ENCODE data around the gene GFRA1. TPM values are rescaled to one million over a fixed set of nuclear protein-coding genes. Genes with fewer than 3 reads are reported as not detected.

GFRA1 gene, protein sequence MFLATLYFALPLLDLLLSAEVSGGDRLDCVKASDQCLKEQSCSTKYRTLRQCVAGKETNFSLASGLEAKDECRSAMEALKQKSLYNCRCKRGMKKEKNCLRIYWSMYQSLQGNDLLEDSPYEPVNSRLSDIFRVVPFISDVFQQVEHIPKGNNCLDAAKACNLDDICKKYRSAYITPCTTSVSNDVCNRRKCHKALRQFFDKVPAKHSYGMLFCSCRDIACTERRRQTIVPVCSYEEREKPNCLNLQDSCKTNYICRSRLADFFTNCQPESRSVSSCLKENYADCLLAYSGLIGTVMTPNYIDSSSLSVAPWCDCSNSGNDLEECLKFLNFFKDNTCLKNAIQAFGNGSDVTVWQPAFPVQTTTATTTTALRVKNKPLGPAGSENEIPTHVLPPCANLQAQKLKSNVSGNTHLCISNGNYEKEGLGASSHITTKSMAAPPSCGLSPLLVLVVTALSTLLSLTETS
- total RNA-seq (2014; rRNA removed; shearing (Covaris generic)) (not detected in 2 replicates), total RNA-seq (2022) (not detected in 2 replicates), Bru-seq, nascent RNA (not detected), BruChase-seq, experiment 1, labeled RNA remaining after a 6-hour chase (not detected), BruChase-seq, experiment 2, labeled RNA remaining after a 2-hour chase (not detected)
- long read RNA-seq, result 0 reads

DNA sequence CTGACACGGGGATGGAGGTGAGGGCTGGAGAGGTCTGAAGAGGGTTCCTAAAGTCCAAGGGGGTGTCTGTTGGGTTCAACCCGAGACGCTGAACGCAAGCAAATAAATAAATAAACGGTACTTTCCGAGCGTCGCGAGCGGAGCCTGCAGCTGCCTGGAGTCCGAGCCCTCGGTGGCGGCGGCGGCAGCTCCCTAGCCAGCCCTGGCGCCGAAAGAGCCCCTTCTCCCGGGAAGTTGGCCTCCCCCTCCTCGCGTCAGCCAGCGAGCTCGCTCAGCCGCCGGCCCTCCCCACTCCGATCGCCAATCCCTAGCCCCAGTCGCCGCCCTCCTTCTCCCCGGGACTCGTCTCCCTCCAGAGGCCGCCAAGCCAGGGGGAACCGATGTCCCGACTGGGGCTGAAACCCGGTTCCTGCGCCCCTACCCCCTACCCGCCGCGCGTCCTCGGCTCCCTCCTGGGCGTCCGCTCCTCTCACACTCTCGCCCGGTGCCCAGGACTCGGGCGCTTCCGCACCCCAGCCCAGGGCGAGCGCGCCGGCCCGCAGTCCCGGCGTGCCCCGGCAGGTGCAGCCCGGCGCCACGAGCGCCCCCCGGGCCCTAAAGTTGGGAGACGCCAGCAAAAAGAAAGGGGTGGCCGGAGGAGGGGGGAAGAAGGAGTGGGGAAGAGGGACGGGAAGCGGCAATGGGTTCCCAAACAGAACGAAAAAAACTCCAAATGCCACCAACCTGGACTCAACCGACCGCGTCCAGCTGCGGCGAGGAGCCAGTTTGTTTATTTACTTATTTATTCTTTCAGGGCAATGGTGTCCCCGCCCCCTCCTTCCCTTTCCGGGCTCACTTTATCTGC, at the start of gene GFRA1:
Gene GFRA1 (minus strand): TSS at position 767 of the 844 bp plus-strand sequence. CDS start 1,177 bp downstream, outside the sequence.
- Histone ChIP-seq H3K36me3 (ENCODE audit: insufficient read depth, low read length) (no peaks in the 10 kb centered on the region), H3K9me3 (ENCODE audit: low read length) (no peaks in the 10 kb centered on the region), H3K79me2 (ENCODE audit: insufficient read depth, low read depth, low read length) (no peaks in the 10 kb centered on the region), H3K4me3 (ENCODE audit: low read depth, low read length, poor library complexity, severe bottlenecking) (no peak within 1 kb of the TSS), H3K4me2 (ENCODE audit: low read length) (no peak within 1 kb of the TSS), H3K9me2 (ENCODE audit: insufficient read depth, low read length) (no peaks in the 10 kb centered on the region), H3K4me1 (ENCODE audit: insufficient read depth, low read length, poor library complexity, severe bottlenecking) (no peaks in the 10 kb centered on the region), H3K27ac (ENCODE audit: low read depth, low read length, poor library complexity, severe bottlenecking) (no peak within 1 kb of the TSS), H4K20me1 (ENCODE audit: insufficient read depth, low read length) (no peaks in the 10 kb centered on the region), H2AFZ (ENCODE audit: low read length) (no peak within 1 kb of the TSS)
- TF ChIP-seq EZH2phosphoT487 (IDR thresholded peaks at IDR 0.05; ENCODE audit: borderline replicate concordance, low read depth, low read length), result no peak
- TF ChIP-seq, protein P1, sequence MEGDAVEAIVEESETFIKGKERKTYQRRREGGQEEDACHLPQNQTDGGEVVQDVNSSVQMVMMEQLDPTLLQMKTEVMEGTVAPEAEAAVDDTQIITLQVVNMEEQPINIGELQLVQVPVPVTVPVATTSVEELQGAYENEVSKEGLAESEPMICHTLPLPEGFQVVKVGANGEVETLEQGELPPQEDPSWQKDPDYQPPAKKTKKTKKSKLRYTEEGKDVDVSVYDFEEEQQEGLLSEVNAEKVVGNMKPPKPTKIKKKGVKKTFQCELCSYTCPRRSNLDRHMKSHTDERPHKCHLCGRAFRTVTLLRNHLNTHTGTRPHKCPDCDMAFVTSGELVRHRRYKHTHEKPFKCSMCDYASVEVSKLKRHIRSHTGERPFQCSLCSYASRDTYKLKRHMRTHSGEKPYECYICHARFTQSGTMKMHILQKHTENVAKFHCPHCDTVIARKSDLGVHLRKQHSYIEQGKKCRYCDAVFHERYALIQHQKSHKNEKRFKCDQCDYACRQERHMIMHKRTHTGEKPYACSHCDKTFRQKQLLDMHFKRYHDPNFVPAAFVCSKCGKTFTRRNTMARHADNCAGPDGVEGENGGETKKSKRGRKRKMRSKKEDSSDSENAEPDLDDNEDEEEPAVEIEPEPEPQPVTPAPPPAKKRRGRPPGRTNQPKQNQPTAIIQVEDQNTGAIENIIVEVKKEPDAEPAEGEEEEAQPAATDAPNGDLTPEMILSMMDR (conservative IDR thresholded peaks at IDR 0.05; ENCODE audit: low read length), result no peak
- BruUV-seq (replicated peaks), result no TSS peak
- intact Hi-C loops (cut with micrococcal nuclease; ENCODE audit: unreplicated experiment), result no loop called here
- CTCF ChIA-PET (ENCODE audit: unreplicated experiment), result no interaction called here
- POLR2A ChIA-PET, result interaction anchor here (0.7 kb wide), 1 partner anchor 587 kb away, joined by 3 read pairs; no protein-coding TSS in a partner anchor
- no peak for DNase-seq (ENCODE audit: low spot score)

DNA sequence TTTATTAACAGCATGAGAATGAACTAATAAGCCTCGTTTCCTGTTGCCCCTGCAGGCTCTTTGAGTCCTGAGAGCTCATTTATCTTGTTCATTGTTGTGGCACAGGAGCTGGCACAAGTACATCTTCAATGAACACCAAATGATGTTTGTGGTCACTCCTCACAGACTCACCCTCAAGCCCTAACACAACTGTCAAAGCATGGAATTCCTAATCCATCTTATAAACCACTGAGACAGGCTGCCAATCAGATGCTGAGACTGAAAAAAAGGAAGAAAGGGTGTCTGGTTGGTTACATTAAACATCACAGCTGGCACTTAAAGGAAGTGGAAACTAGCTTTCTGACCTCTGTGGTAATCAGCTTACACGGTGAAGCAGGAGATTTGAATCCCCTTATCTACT, 43.5 kb upstream of the GFRA1 start:
- ChIA-PET CTCF (ENCODE audit: unreplicated experiment) (no interaction called here), POLR2A (no interaction called here)
- Histone ChIP-seq H3K36me3 (ENCODE audit: insufficient read depth, low read length) (no peaks in the 10 kb centered on the region), H2AFZ (ENCODE audit: low read length) (no peak overlapping the region), H3K9me2 (ENCODE audit: insufficient read depth, low read length) (no peaks in the 10 kb centered on the region), H3K9me3 (ENCODE audit: low read length) (no peaks in the 10 kb centered on the region), H4K20me1 (ENCODE audit: insufficient read depth, low read length) (no peaks in the 10 kb centered on the region), H3K4me3 (ENCODE audit: low read depth, low read length, poor library complexity, severe bottlenecking) (no peak overlapping the region), H3K4me1 (ENCODE audit: insufficient read depth, low read length, poor library complexity, severe bottlenecking) (no peaks in the 10 kb centered on the region), H3K79me2 (ENCODE audit: insufficient read depth, low read depth, low read length) (no peaks in the 10 kb centered on the region), H3K27ac (ENCODE audit: low read depth, low read length, poor library complexity, severe bottlenecking) (no peak overlapping the region), H3K4me2 (ENCODE audit: low read length) (no peak overlapping the region)
- no peak for DNase-seq (ENCODE audit: low spot score)
- intact Hi-C loops (cut with micrococcal nuclease; ENCODE audit: unreplicated experiment), result no loop called here
- no TSS peak for BruUV-seq (replicated peaks)
- no peak for TF ChIP-seq EZH2phosphoT487 (IDR thresholded peaks at IDR 0.05; ENCODE audit: borderline replicate concordance, low read depth, low read length)

DNA sequence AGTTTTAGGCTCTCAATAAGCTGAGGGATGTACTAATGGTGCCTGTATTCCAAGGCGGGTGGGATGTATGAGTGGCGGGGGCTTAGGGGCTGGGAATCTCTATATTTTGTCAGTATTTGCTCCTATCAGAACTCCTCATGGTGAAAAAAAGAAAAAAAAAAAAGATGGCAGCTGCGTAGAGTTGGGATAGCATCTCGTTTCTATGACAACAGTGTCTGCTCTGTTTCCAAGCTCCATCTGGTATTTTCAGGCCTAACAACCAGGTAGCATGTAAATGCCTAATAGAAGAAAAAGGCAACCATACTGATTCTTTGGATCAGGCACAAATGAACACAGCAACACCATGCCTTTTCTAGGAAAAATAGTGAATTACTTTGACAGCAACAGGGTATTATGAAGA, 39.5 kb upstream of the GFRA1 start:
- intact Hi-C loops (cut with micrococcal nuclease; ENCODE audit: unreplicated experiment), result no loop called here
- H3K4me2 ChIP-seq (ENCODE audit: low read length), result no peak overlapping the region
- ChIA-PET POLR2A (no interaction called here), CTCF (ENCODE audit: unreplicated experiment) (no interaction called here)
- no peaks in the 10 kb centered on the region for H3K9me2 ChIP-seq (ENCODE audit: insufficient read depth, low read length)
- H3K4me3 ChIP-seq (ENCODE audit: low read depth, low read length, poor library complexity, severe bottlenecking), result no peak overlapping the region
- no peaks in the 10 kb centered on the region for H3K36me3 ChIP-seq (ENCODE audit: insufficient read depth, low read length)
- no peaks in the 10 kb centered on the region for H4K20me1 ChIP-seq (ENCODE audit: insufficient read depth, low read length)
- no peak overlapping the region for H2AFZ ChIP-seq (ENCODE audit: low read length)
- no peak for TF ChIP-seq EZH2phosphoT487 (IDR thresholded peaks at IDR 0.05; ENCODE audit: borderline replicate concordance, low read depth, low read length)
- TF ChIP-seq, protein P1 (conservative IDR thresholded peaks at IDR 0.05; ENCODE audit: low read length), result no peak
- no peaks in the 10 kb centered on the region for H3K9me3 ChIP-seq (ENCODE audit: low read length)
- H3K27ac ChIP-seq (ENCODE audit: low read depth, low read length, poor library complexity, severe bottlenecking), result no peak overlapping the region
- BruUV-seq (replicated peaks), result no TSS peak
- DNase-seq (ENCODE audit: low spot score), result no peak
- no peaks in the 10 kb centered on the region for H3K79me2 ChIP-seq (ENCODE audit: insufficient read depth, low read depth, low read length)
- H3K4me1 ChIP-seq (ENCODE audit: insufficient read depth, low read length, poor library complexity, severe bottlenecking), result no peaks in the 10 kb centered on the region
